ENCODE results near the gene BRD2.

GRCh38 chr6:32968867-32969684 lies 682 bp downstream of the BRD2 start:
- TF ChIP-seq, protein P1, sequence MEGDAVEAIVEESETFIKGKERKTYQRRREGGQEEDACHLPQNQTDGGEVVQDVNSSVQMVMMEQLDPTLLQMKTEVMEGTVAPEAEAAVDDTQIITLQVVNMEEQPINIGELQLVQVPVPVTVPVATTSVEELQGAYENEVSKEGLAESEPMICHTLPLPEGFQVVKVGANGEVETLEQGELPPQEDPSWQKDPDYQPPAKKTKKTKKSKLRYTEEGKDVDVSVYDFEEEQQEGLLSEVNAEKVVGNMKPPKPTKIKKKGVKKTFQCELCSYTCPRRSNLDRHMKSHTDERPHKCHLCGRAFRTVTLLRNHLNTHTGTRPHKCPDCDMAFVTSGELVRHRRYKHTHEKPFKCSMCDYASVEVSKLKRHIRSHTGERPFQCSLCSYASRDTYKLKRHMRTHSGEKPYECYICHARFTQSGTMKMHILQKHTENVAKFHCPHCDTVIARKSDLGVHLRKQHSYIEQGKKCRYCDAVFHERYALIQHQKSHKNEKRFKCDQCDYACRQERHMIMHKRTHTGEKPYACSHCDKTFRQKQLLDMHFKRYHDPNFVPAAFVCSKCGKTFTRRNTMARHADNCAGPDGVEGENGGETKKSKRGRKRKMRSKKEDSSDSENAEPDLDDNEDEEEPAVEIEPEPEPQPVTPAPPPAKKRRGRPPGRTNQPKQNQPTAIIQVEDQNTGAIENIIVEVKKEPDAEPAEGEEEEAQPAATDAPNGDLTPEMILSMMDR (IDR thresholded peaks at IDR 0.05; ENCODE audit: insufficient read depth, low read depth, low read length): no peak
- TF ChIP-seq EZH2 (IDR thresholded peaks at IDR 0.05; ENCODE audit: insufficient read depth, low read length): no peak

Measured in astrocyte (in vitro differentiated cells and primary cell).